Measurements from ENCODE around the gene PITPNB.

GRCh38 chr22:27846248-27846757, 72.8 kb downstream of the PITPNB start:
- TF ChIP-seq CTCF (IDR thresholded peaks at IDR 0.05) (no peak), CREB1 (CRISPR knock-in tag; IDR thresholded peaks at IDR 0.05) (no peak), IRF1 (CRISPR knock-in tag; IDR thresholded peaks at IDR 0.05) (no peak), IRF2 (CRISPR knock-in tag; IDR thresholded peaks at IDR 0.05; ENCODE audit: borderline replicate concordance, low read depth) (no peak), ZNF121 (CRISPR knock-in tag; IDR thresholded peaks at IDR 0.05) (no peak), RELA (CRISPR knock-in tag; IDR thresholded peaks at IDR 0.05; ENCODE audit: borderline replicate concordance) (no peak), FOXP1 (CRISPR knock-in tag; IDR thresholded peaks at IDR 0.05; ENCODE audit: borderline replicate concordance) (no peak), ATF2 (CRISPR knock-in tag; IDR thresholded peaks at IDR 0.05; ENCODE audit: borderline replicate concordance, low read depth) (no peak), ZNF138 (CRISPR knock-in tag; conservative IDR thresholded peaks at IDR 0.05) (no peak)

All from WTC11 (cell line).